NCI-H526 (cell line): ENCODE data around the gene CDH26.

Experiments
- DNase-seq, 2 experiments: peaks; one replicate each; lab custom pipeline; 2025; lab: John Stamatoyannopoulos, UW

CDH26 gene

DNA sequence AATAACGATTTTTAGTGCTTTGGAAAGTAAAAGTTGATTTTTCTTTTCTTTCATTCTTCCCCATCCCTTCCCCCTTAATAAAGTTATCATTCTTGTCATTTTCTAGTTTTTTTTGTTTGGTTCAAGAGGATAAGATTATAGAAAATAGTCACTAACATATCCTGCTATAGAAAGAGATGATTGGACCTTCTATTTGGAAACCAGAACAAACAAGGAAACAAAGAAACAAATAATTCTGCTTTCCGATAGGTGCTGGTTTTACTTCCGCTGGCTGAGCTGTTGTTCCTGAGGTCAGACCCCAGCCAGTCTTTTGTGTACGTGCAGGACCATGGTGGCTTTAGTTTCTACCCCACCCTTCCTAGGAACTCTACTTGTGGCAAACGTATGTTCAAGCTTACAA, at the start of gene CDH26:
Gene CDH26, plus strand, starts transcription at position 301 of the 400 bp plus-strand sequence. CDS start 304 bp downstream, outside the sequence.
- DNase-seq, result no peak

DNA sequence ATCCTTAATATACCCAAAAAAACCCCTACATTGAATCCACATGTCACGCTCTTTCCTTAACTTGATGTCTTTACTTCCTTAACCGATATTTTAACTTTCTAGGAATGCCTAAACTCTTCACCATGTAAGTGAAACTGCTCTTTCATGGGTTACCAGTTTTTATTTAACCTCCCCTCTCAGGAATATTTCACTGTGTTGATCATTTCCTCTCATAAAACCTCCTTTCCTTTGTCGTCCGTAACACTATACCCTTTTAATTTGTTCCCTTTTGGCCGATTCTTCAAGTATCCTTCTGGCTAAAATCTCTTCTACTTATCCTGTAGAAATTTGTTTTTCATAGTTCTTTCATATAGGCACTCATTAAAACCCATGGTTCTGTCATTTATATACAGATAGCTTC, 49.4 kb upstream of the CDH26 start:
- DNase-seq, result no peak

DNA sequence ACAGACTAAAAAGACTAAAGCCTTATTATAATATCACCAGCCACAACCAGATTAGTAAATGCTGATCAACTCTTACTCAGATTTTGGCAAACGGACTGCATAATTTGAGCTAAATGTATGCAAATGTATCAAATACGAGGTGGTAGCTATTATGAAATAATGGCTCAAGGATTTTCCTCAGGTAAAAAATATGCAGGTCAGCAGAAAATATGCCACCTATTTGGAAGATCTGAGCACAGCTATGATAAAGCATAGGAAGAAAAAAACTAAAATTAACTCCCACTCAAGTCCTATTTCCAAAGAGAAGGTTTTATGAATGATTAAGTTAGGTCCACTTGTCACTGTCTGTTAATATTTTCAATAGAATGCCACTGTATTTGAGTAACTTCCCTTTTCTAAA, 47.2 kb upstream of the CDH26 start:
- DNase-seq, result no peak

DNA sequence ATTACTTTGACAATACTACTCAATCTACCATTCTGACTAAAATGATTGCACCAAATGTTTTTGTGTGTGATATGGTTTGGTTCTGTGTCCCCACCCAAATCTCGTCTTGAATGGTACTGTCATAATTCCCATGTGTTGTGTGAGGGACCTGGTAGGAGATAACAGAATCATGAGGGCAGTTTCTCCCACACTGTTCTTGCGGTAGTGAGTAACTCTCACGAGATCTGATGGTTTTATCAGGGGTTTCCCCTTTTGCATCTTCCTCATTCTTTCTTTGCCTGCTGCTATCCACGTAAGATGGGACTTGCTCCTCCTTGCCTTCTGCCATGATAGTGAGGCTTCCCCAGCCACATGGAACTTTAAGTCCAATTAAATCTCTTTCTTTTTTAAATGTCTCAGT, 45.6 kb upstream of the CDH26 start:
- DNase-seq, result no peak

DNA sequence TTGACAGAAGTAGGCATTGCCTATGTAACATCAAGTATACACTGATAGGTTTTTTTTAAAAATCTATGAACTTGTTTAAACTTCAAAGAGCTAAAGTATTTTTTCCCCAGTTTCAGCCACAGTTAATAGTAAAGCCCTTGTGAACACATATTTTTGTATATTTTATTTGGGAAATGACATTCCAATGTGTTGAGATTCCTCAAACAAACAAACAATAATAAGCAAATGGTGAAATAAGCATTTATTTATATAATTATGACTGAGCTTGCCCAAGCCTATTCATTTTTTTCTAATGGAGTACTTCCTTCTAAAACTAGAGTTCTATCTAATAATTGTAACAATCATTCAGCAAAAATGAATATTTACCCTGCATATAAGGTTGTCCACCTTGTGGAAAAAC, 37.3 kb upstream of the CDH26 start:
- no peak for DNase-seq

DNA sequence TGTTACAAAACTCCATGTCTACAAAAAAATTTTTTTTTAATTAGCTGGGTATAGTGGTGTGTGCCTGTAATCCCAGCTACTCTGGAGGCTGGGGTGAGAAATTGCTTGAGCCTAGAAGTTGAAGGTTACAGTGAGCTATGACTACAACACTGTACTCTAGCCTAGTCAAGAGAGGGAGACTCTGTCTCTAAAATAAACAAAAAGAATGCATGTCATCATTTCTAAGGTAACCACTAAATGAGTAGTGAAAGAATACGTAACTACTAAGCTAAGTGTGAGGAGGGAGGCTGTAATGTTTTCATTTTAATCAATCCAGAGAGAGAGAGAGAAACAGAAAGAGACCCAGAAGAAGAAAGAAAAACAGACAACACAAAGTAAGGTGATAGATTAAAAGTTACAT, 34.7 kb upstream of the CDH26 start:
- DNase-seq, result no peak

DNA sequence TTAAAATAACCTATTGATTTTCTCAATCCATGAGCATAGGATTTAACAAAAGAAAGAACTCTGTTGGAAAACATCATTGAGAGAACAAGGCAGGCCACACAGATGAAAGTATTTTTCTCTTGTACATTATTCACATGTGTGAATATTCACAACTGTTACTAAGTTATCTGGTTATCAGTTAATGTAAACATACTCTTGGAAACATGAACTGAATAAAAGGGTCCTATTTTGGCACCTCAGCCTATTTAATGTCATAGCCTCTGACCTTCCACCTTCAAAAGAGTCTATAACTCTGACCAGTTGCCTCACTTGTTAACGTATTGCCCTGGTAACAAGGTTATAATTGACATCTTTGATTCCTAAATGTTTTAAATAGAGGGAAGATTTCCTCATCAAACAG, 32.9 kb upstream of the CDH26 start:
- DNase-seq, result no peak

DNA sequence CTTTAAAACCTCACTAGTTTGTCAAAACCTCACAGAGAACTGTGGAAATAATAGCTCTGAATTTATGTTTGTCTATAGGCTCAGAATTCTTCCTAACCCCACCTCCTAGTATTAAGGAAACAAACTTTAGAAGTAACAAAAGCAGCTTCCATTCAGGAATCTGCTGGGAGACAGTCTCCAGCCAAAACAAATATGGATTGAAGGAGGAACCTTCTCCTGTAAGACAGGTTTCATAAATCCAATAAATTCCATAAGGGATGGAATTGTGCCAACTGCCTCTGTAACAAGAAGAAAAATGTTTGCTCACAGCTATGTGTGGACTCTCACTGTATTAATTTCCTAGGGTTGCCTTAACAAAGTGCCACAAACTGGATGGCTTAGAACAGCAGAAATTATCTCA, 32.3 kb upstream of the CDH26 start:
- DNase-seq, result no peak

DNA sequence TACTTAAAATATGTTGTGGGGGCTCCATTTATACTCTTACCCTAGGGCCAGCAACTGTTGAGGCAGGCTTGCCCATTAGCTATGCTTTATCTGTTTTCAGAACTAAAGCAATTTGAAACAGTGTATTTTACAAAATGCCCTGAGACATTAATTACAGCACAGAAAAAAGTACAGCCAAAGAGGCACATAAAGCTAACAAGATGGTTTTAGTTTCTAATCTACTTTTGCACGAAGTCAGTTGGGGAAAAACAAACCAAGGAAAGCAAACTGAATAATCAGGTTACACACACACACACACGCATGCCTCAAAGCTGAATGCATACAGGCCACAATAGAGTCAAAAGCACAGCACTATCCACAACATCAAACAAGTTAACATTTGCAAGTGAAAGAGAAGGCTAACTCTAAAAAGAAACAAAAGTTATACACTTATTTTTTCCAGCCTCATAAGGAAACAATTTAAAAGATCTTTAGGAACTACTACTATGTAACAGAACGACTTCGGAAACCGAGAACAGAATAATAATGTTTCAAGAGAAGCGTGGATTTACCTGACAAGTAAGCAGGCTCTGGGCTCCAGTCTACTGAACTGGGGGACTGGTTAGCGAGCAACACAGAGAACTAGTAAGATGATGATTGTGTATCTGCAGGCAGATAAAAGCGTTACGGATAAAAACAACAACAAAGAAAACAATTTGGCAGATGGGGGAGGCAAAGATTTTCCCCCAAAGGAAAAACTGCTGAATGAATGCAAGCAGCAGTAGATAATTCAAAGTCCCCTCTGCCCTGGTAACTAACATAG, 26.5 kb upstream of the CDH26 start:
- DNase-seq, result no peak

DNA sequence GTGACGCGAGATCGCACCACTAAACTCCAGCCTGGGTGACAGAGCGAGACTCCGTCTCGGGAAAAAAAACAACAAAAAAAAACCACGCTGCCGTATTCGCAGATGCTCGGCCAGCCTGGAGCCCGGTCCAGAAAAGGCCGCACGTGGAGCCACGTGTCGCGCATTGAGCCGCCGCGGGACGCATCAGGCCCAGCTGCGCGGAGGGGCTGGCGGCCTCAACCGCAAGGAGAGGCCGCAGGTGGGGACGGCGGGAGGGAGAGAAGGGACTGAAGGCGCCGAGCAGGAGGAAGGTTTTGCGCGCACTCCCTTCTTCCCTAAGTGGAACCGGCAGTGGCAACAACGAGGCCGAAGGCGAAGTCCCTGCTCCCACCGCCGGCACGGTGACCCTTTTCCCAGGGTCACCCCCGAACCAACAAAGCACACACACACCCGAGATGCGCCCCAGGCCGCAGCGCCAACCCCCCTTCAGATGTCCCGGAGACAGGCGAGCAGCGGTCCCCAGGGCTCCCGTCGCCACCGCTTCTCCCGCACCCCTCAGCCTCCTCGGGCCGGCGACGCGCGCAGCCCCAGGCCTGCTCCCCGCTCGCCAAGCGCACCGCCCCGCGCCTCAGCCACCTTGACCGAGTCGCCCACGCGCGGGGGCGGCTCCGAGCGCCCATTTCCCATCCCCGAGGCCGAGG, 25.5 kb upstream of the CDH26 start:
- no peak for DNase-seq

DNA sequence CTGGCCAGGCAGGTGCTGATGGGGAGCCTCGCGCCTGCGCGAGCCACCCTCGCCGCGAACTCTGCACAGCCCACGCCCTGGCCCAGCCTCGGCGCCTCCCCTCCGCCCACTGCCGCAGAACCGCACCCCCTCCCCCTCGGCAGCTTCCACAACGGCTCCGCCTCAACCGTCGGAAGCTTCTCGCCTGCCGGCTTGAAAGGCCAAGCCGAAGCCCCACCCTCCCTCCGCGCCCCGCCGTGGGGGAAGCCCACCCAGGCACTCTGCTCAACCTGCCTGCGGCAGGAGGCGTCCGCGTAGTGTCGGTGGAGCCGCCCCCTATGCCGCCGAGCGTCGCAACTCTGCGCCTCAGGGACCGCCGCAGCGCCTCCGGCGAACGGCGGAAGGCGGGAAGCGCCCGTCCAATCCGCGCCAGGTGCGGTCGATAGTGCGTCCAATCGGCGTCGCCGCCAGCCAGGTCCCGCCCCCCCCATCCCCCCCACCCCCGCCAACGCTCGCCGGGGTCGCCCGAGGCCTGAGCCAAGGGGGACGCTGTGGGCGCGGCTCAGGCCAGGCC, 24.9 kb upstream of the CDH26 start, which contains the start of gene SYCP2:
Gene SYCP2, minus strand, starts transcription at position 342 of the 553 bp plus-strand sequence. CDS start 11,224 bp downstream, outside the sequence.
- peak in 1 of 2 experiments; percentile 74 for DNase-seq

DNA sequence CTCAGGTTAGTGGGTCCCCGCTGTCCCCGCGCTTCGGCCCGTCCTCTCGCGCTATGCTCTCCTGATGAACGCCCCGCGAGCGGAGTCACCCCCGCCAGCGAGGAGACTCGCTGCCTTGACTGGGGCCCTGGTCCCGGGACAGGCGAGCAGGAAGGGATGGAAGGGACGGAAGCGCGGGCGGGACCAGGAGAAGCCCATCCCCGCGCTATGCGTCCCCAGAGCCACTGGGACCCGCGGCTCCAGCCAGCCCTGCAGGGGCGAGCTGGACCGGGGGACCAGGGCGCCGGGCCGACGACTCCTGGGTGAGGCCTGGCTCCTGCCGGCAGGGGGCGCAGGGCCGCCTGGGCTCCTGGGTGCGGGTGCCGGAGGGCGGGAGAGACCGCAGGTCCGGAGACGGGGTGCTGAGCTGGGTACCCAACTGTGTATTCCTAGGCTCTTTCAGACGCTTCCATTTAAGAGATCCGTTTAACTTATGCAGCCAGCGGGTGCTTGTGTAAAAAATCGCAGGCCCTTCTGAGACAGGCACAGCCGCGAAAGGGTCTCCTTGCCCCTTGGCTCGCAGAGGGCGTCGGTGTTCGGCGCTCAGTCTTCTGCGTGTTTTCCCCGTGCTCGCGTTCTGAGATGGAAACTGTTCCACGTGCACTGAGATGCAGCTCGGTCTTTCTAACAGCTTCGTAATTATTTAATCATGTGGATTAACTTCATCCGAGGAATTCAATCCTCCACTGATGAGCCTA, 24.2 kb upstream of the CDH26 start:
- peak; percentile 39 to 91 for DNase-seq

DNA sequence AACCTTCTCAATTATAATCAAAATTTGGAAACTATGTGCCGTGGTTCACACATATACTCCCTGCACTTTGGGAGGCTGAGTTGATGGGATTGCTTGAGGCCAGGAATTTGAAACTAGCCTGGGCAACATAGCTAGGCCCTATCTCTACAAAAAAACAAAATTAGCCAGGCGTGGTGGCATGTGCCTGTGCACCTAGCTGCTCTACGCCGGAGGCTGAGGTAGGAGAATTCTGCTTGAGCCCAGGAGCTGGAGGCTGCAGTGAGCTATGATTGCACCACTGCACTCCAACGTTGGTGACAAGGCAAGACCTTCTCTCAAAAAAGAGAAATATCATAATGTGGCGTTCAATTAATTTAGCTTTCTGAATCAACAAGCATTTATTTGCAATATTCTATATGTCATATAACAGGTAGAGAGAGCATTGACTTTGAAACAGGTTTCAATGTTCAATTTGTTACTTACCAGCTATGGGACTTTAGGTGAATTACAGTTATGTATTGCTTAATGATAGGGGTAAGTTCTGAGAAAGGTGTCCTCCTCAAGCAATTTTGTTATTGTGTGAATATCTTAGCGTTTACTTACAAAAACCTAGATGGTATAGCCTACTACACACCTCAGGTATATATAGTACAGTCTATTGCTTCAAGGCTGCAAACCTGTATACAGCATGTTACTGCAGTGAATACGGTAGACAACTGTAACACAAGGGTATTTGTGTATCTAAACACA, 22.6 kb upstream of the CDH26 start:
- DNase-seq, result no peak

DNA sequence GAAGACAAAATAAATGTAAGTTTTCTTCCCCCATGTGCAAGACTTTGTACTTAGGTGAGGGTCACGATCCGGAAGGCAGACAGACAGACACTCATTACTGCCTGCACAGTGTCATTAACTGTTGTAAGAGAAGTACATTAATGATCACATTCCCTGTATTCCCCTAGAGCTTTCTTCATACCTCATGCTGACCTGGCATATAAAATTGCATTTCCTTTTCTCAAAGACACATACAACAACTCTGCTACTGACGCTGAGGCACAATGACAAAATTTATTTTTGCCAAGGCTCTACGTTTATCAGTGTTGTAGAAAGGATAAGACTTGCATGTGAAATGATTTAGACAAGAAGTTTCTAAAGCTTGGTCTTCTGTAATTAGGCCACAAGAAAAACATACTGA, 21.8 kb upstream of the CDH26 start:
- DNase-seq, result no peak

DNA sequence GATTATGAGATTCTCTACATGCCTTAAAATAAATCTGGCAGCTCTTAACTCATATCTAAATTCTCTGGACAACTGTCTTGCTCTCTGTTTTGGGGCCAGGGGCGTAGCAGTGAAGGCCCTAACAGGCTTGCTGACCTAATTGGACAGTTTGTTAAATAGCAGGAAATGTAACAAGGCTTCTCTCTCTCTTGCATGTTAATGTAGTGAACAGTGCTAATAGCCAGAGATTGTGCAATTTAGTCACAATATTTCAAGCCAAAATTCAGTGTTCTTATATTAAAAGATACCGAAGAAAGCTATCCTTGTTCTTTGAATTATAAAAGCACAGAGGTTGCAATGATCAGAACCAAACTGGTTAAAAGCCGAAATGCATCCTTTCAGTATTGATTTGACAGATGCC, 21.1 kb upstream of the CDH26 start:
- DNase-seq, result no peak

DNA sequence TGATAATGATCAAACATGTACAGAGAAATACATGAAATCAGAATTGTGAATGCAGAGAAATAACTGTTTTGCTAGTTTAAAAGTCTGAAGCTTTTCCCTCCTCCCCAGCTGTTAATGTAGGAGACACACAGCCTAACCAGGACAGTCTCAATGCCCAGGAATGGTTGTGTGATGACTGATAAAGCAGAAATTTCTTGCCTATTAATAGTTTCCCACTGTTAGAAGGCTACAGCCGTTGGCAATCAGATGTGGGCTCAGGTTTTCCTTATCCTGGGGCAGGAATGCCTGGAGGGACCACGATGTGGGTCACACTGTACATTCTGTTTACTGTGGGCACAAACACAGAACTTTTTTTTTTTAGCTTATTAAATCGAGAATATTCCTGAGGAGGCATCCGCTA, 20.0 kb upstream of the CDH26 start:
- DNase-seq, result no peak

DNA sequence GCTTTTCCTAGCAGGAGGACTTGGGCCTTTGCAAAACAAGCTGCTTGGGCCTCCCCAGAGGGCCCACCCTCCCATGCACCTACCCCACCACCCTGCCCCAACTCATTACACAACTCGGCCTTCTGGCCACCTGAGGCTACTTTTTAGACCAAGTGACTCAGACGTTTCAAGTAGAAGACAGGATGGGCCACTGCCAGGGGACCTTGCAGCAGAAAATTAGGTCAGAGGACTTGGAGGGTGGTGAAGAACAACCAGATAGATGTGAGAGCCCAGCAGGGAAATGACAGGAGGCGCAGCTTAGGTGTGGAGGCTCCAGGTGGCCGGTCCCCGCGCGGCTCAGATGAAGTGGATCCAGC, 19.5 kb upstream of the CDH26 start:
- DNase-seq, result no peak

DNA sequence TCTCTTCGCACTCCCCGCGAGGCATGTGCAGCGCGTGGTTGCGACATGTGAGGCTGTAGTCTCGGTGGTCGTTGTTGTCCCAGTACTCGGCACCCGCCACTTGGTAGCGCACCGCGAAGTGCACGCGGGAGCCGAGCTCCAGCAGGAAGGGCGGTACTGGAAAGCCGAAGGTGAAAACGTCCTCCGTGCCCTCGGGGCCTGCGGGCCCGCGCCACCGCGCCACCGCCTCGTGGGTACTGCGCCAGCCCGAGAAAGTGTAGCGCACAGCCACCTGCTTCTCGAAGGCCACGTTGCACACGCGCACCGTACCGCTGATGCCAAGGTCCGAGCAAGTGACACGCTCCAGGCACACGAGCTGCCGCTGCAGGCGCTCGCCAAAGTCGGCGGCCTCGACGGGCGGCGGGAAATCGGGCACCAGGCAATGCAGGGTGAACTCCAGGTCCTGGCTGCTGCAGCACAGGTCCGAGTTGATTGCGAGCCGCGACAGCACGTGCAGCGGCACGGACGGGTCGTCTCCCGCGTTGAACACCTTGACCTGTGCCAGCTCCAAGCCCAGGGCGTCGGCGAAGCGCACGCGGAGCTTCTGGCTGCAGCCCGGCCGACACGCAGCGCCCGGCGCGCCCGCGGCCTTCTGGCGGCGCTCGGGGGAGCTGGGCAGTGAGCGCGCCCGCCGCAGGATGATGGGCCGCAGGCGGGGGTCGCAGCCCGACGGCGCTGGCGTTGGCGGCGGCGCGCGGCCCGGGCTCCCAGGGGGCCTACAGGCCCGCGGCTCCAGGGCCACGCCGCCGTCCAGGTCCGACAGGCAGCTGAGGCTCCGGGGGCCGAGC, 19.0 kb upstream of the CDH26 start:
- DNase-seq, result peak in 1 of 2 experiments; percentile 60

DNA sequence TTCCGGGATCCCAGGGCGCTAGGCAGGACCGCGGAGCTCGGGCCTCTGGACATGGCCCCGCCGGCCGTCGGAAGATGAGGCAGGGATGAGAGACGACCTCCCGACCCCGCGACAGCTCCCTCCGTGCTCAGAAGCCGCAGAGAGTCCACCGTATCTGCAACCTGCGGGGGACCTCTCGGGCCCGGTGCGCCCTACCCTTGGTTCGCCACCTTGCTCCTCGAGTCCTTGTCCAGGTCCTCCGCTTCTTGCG, 18.4 kb upstream of the CDH26 start:
- DNase-seq, result peak in 1 of 2 experiments; percentile 63

DNA sequence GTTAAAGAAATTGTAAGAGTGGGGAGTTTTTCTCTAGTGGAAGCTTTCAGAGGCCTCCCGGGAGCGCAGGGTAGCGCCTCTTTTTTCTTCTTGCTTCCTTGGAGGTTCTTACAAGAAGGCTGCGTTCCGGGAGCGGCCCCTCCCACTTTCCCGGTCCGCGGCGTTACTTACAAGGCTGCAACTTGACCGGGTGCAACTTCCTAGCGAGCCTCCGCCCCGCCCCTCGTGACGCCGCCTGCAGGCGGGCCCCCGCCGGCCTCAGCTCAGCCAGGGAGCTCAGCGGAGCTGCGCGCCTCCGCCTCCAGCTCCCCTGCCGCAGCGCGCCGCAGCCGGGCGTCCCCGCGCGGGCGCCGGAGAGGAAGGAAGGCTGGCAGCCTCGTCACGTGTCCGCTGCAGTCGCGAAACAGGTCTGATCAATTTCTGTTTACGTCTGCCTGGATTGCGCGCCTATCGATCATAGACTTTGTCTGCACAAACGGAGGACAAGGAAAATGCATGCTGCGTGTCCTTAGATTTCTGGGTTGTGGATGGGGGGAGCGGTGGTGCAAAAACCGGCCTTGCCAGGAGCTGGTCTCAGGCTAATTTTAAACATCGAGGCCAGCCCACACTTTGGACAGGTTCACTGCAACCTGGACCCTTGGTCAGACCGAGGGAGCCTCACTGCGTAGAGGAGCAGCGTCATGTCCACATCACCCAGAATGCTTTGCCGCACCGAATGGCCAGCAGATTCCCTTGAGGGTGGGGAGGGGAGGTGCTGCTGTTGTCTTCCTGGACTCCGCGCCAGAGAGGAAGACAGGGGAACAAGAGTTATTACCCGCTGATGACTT, 17.9 kb upstream of the CDH26 start, which contains the start of the genes FAM217B and PPP1R3D:
Gene FAM217B, plus strand, starts transcription at position 261 of the 827 bp plus-strand sequence. CDS start 3,555 bp downstream, outside the sequence.
Gene PPP1R3D, minus strand, starts transcription at position 177 of the 827 bp plus-strand sequence. CDS start 374 bp downstream, outside the sequence.
- peak; percentile 89 to 97 for DNase-seq
